Stomach (tissue), 9 donors: ENCODE results near the gene DPF3. TPM values are rescaled to one million over a fixed set of nuclear protein-coding genes. Genes with fewer than 3 reads are reported as not detected.

Source experiments
- DNase-seq, 2 donors: peaks; one replicate each; pipeline versions ENCODE4 v3.0.0 to v3.0.0-alpha.2; 2013 to 2019
- H3K27ac ChIP-seq, 5 donors: fragments of 200-600 bp in 4 of 5; sonication (generic) in 4 of 5; one replicate each; pipeline ENCODE4 v1.5.1; 2013 to 2019; ENCODE audit warnings: mild to moderate bottlenecking in 1 of 5, moderate library complexity in 1 of 5
- H3K27me3 ChIP-seq, 3 donors: fragments of 200-600 bp; sonication (generic); one replicate each; pipeline ENCODE4 v1.5.1; 2017 to 2019; ENCODE audit warnings: mixed run types in 1 of 3
- H3K36me3 ChIP-seq, 4 donors: fragments of 200-600 bp; sonication (generic); 1 replicate in 3 of 4; 2 replicates in 1 of 4; pipeline ENCODE4 v1.5.1; 2016 to 2019
- H3K4me1 ChIP-seq, 4 donors: fragments of 200-600 bp; sonication (generic); one replicate each; pipeline ENCODE4 v1.5.1; 2016 to 2019
- H3K4me3 ChIP-seq, 4 donors: fragments of 200-600 bp; sonication (generic) in 3 of 4; one replicate each; pipeline ENCODE4 v1.5.1; 2016 to 2019; ENCODE audit warnings: mild to moderate bottlenecking in 1 of 4
- H3K9me3 ChIP-seq, 4 donors: fragments of 200-600 bp; sonication (generic); one replicate each; pipeline ENCODE4 v1.5.1; 2016 to 2019
- EP300 ChIP-seq: sonication (generic); formaldehyde crosslinking; IDR thresholded peaks from one replicate; pipeline ENCODE4 v1.6.1; 2017; ENCODE audit warnings: antibody characterized with exemption
- POLR2A ChIP-seq, 4 donors: fragments of 450-650 bp; IDR thresholded peaks; one replicate each; pipeline ENCODE4 v1.6.1; 2016; ENCODE audit warnings: antibody characterized with exemption in 4 of 4, control low read depth in 2 of 4, mild to moderate bottlenecking in 1 of 4, moderate library complexity in 1 of 4
- POLR2AphosphoS5 ChIP-seq, 3 donors: sonication (generic); formaldehyde crosslinking; IDR thresholded peaks; one replicate each; pipeline ENCODE4 v1.6.1; 2016; ENCODE audit warnings: antibody characterized with exemption in 3 of 3
- whole genome bisulfite sequencing, 5 donors: extraction: QIAGEN DNeasy Blood & Tissue Kit in 3 of 5; methylation state at CpG; one replicate each; pipeline versions ENCODE4 v1.1.5 to v1.1.7; 2013 to 2018; 5-methylcytosine and 5-hydroxymethylcytosine counted together
- intact Hi-C: fragments of 100-400 bp; cut with DNase I; formaldehyde crosslinking; loops from one replicate; pipeline ENCODE4 v1.15.1; 2023; ENCODE audit warnings: low total_unique reads
- polyA plus RNA-seq, 3 donors: library from polyadenylated mRNA; stranded (reverse); fragments of 200-250 nt; gene quantifications; one replicate each; pipeline ENCODE4 v1.2.3, GENCODE V29; 2013
- total RNA-seq, 5 donors: library from RNA; depleted of rRNA; stranded (reverse); fragments of >200 nt; gene quantifications; one replicate each; pipeline versions ENCODE4 v1.1.0 to v1.2.3, GENCODE V29; 2014 to 2016
- TF ChIP-seq, protein P1 (sequence below), 7 experiments: fragments of 450-650 bp in 4 of 7; fragments of 200-600 bp in 3 of 7; sonication (generic) in 3 of 7; IDR thresholded peaks; one replicate each; pipeline ENCODE4 v1.5.1; 2016 to 2019; ENCODE audit warnings: antibody characterized with exemption in 7 of 7, control low read depth in 2 of 7, mild to moderate bottlenecking in 1 of 7
- donor health status: healthy with polysubstance abuse.
- donor health status: Bipolar disorder and iron deficiency.
- donor health status: healthy.

The DPF3 gene
- total and polyA plus RNA-seq, 8 donors: 0.20 to 113 (median 3.7) TPM

DNA sequence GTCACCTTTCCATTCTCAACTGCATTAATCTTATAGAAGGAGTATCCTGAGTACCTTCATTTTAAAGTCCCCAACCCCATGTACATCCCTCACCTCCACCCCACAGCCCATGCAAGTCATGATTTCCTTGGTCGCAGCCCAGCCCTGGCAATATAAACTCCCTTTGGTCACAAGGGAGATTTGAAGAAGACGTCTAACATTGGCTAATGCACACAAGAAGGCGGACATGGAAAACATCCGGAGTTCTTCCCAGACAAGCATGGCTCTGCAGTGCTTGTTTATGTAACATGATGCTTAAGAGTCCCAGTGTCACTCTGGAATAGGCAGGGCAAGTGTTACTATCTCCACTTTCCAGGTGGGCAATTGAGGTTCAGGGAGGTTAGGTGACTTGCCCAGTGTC, 277.6 kb downstream of the DPF3 start:
- WGBS, 5 donors: 33 to 72% (median 65%) methylated on average over 4 of the region's 4 CpGs
- H3K36me3 ChIP-seq: no peaks in the 10 kb centered on the region
- H3K4me1 ChIP-seq: peaks cover 0 to 39% (median 14%) of the 10 kb centered on the region in 4 donors
- peak in 1 of 2 donors; percentile 81 for DNase-seq
- H3K27ac ChIP-seq: no peak overlapping the region
- no peaks in the 10 kb centered on the region for H3K27me3 ChIP-seq
- intact Hi-C loops: no loop called here
- no peaks in the 10 kb centered on the region for H3K9me3 ChIP-seq
- no peak overlapping the region for H3K4me3 ChIP-seq
- TF ChIP-seq POLR2AphosphoS5 (IDR thresholded peaks at IDR 0.05): no peak
- no peak for TF ChIP-seq POLR2A (IDR thresholded peaks at IDR 0.05)
- no peak for TF ChIP-seq EP300
- TF ChIP-seq, protein P1, sequence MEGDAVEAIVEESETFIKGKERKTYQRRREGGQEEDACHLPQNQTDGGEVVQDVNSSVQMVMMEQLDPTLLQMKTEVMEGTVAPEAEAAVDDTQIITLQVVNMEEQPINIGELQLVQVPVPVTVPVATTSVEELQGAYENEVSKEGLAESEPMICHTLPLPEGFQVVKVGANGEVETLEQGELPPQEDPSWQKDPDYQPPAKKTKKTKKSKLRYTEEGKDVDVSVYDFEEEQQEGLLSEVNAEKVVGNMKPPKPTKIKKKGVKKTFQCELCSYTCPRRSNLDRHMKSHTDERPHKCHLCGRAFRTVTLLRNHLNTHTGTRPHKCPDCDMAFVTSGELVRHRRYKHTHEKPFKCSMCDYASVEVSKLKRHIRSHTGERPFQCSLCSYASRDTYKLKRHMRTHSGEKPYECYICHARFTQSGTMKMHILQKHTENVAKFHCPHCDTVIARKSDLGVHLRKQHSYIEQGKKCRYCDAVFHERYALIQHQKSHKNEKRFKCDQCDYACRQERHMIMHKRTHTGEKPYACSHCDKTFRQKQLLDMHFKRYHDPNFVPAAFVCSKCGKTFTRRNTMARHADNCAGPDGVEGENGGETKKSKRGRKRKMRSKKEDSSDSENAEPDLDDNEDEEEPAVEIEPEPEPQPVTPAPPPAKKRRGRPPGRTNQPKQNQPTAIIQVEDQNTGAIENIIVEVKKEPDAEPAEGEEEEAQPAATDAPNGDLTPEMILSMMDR (IDR thresholded peaks at IDR 0.05): no peak

DNA sequence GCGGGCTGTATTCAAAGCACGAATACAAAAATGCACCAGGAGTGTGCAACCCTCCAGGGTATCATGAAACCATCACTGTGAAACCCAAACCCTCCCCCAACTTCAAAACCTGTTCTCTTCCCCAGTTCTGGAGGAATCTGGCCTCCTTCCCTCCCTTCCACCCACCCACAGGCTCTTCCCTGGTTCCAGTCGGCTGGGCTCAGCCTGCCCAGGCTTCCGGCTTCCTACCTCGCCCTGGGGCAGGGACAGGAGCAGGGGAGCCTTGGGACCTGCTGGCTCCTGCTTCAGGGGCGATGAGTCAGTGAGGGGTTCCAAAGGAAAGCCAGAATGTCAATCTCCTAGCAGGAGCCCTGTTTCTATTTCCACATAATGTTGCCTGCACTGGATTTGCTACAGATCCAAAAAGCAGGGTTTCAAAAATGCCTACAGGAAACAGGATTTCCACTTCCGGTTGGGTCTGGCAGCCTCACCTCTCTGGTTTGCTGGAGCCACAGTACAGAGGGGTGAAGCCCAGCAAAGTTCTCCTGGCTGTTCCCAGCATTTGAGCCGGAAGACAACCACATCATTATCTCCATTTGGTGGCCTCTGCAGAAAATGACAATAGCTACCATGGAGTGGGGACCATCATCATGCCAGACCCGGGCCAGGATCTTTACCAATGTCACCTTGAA, 278.3 kb downstream of the DPF3 start:
- TF ChIP-seq, protein P1 (IDR thresholded peaks at IDR 0.05): no peak
- TF ChIP-seq POLR2AphosphoS5 (IDR thresholded peaks at IDR 0.05) (no peak), POLR2A (IDR thresholded peaks at IDR 0.05) (no peak), EP300 (no peak)
- intact Hi-C loops: no loop called here
- DNase-seq: no peak
- Histone ChIP-seq H3K9me3 (no peaks in the 10 kb centered on the region), H3K4me1 (peaks cover 0 to 39% (median 14%) of the 10 kb centered on the region in 4 donors), H3K27me3 (no peaks in the 10 kb centered on the region), H3K4me3 (no peak overlapping the region), H3K36me3 (no peaks in the 10 kb centered on the region), H3K27ac (no peak overlapping the region)
- 70 to 84% (median 78%) methylated on average over 9 of the region's 9 CpGs for WGBS, 5 donors

DNA sequence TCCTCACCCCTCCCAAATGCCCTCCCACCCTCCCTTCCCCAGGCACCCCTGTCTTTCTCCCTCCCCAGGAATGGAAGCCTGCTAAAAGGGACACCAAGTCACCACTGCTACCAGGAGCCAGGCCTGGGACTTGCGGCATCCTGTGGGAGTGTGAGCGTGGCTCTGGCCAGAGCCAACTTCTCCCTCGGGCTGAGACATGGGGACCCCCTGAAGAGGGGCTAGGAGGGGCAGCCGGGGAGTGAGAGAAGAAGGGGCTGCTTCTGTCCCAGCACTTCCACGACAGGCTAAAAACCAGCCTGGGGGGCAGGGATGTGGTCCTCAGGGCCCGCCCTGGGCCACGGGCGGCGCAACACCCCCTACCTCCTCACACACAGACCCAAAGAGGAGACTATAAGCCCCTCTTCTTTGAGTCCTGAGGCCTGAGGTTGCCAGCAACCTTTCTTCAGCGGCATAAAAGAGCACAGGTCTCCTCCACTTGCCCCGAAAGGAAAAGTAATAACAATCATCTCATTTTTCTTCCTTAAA, 278.9 kb downstream of the DPF3 start:
- Histone ChIP-seq H3K9me3 (no peaks in the 10 kb centered on the region), H3K4me3 (no peak overlapping the region), H3K4me1 (peaks cover 0 to 39% (median 14%) of the 10 kb centered on the region in 4 donors), H3K36me3 (no peaks in the 10 kb centered on the region), H3K27me3 (no peaks in the 10 kb centered on the region), H3K27ac (peak overlapping the region in 1 of 5 donors; percentile 34)
- 79 to 90% (median 86%) methylated on average over 7 to 11 of the region's 11 CpGs for WGBS, 5 donors
- TF ChIP-seq, protein P1 (IDR thresholded peaks at IDR 0.05): no peak
- TF ChIP-seq POLR2AphosphoS5 (IDR thresholded peaks at IDR 0.05) (no peak), POLR2A (IDR thresholded peaks at IDR 0.05) (no peak), EP300 (no peak)
- intact Hi-C loops: no loop called here
- DNase-seq: no peak

DNA sequence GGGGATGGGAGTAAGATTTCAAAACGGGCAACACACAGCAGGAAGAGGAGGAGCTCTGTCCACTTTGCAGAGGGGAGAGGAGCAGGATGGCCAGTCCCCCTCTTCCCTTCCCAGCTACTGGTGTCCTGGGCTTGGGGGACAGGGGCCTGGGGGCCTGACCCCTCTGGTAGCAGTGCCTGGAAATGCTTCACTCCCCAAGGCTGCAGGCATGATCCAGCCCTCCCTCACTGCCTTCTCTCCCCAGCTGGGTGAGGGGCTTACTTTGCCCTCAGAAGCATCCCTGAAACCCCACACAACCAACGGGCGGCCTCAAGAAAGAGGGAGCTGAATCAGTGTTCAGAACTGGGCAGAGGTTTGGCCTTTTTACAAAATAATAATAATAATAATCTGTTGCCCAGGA, 279.5 kb downstream of the DPF3 start:
- Histone ChIP-seq H3K27ac (no peak overlapping the region), H3K4me1 (peaks cover 0 to 39% (median 14%) of the 10 kb centered on the region in 4 donors), H3K4me3 (no peak overlapping the region), H3K36me3 (no peaks in the 10 kb centered on the region), H3K9me3 (no peaks in the 10 kb centered on the region), H3K27me3 (no peaks in the 10 kb centered on the region)
- no peak for DNase-seq
- TF ChIP-seq EP300: no peak
- TF ChIP-seq, protein P1 (IDR thresholded peaks at IDR 0.05): no peak
- TF ChIP-seq POLR2A (IDR thresholded peaks at IDR 0.05): no peak
- no peak for TF ChIP-seq POLR2AphosphoS5 (IDR thresholded peaks at IDR 0.05)
- WGBS, 5 donors: 74 to 94% (median 88%) methylated on average over 3 of the region's 3 CpGs
- intact Hi-C loops: no loop called here
